Measurements from ENCODE around the gene ATP8B3. TPM values are rescaled to one million over a fixed set of nuclear protein-coding genes. Genes with fewer than 3 reads are reported as not detected.

ATP8B3 gene
- total and polyA plus RNA-seq, 2 experiments from 2014 or later: 2.1 to 6.0 TPM

DNA sequence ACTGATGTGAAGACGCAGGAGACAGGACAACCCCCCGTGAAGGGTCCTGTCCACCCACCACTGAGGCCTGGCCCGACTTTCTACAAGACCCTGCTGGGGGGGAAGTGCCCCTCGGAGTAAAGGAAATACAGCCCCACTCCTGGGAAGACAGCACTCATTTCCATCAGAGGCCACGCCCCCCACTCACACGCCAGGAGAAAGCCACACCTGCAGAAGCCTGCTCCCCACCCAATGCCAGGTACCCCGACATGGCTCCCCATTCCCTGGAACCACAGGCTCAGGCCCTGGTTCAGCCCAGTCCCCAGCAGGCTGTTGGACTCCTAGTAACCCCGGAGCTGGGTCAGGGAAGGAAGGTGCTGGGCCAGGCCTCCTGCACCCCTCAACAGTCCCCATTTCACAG is 10.9 kb upstream of the ATP8B3 start:
- no peaks in the 10 kb centered on the region for H3K9me3 Mint-ChIP-seq
- Histone ChIP-seq H3K27me3 (ENCODE audit: insufficient read depth) (no peaks in the 10 kb centered on the region), H3K9me2 (ENCODE audit: insufficient read depth) (no peaks in the 10 kb centered on the region), H3K4me3 (no peak overlapping the region), H3K4me2 (no peak overlapping the region), H2AFZ (no peak overlapping the region), H3K27ac (ENCODE audit: low read depth) (0 out of 2 replicates have a peak overlapping the region, but pooled peaks have one; percentile 19), H3K36me3 (ENCODE audit: insufficient read depth) (no peaks in the 10 kb centered on the region; the same call in 1 of the 2 replicates), H3K4me1 (ENCODE audit: insufficient read depth) (no peaks in the 10 kb centered on the region), H3K79me2 (replicated peaks; ENCODE audit: insufficient read depth) (no peaks in the 10 kb centered on the region), H4K20me1 (replicated peaks; ENCODE audit: insufficient read depth) (no peaks in the 10 kb centered on the region), H3F3A (replicated peaks; ENCODE audit: low read depth) (0 out of 2 replicates have a peak, but pooled peaks cover 4% of the 10 kb centered on the region)
- TF ChIP-seq CREB1 (CRISPR knock-in tag; IDR thresholded peaks at IDR 0.05; ENCODE audit: low read depth) (no peak), EZH2 (IDR thresholded peaks at IDR 0.05; ENCODE audit: low read depth, unreplicated experiment) (no peak), NANOG (IDR thresholded peaks at IDR 0.05; ENCODE audit: borderline replicate concordance) (no peak), ZNF331 (CRISPR knock-in tag; IDR thresholded peaks at IDR 0.05; ENCODE audit: low read depth) (no peak), ZNF114 (CRISPR knock-in tag; IDR thresholded peaks at IDR 0.05) (no peak), STAT1 (IDR thresholded peaks at IDR 0.05; ENCODE audit: unreplicated experiment) (no peak), JUNB (IDR thresholded peaks at IDR 0.05; ENCODE audit: unreplicated experiment) (no peak), ZNF462 (CRISPR knock-in tag; IDR thresholded peaks at IDR 0.05) (no peak), POLR2AphosphoS5 (IDR thresholded peaks at IDR 0.05; ENCODE audit: low read depth) (no peak), EZH2phosphoT487 (IDR thresholded peaks at IDR 0.05; ENCODE audit: unreplicated experiment) (no peak), CTCF (conservative IDR thresholded peaks at IDR 0.05; ENCODE audit: low read depth in 2 of 2) (no peak)
- TF ChIP-seq, protein P1, sequence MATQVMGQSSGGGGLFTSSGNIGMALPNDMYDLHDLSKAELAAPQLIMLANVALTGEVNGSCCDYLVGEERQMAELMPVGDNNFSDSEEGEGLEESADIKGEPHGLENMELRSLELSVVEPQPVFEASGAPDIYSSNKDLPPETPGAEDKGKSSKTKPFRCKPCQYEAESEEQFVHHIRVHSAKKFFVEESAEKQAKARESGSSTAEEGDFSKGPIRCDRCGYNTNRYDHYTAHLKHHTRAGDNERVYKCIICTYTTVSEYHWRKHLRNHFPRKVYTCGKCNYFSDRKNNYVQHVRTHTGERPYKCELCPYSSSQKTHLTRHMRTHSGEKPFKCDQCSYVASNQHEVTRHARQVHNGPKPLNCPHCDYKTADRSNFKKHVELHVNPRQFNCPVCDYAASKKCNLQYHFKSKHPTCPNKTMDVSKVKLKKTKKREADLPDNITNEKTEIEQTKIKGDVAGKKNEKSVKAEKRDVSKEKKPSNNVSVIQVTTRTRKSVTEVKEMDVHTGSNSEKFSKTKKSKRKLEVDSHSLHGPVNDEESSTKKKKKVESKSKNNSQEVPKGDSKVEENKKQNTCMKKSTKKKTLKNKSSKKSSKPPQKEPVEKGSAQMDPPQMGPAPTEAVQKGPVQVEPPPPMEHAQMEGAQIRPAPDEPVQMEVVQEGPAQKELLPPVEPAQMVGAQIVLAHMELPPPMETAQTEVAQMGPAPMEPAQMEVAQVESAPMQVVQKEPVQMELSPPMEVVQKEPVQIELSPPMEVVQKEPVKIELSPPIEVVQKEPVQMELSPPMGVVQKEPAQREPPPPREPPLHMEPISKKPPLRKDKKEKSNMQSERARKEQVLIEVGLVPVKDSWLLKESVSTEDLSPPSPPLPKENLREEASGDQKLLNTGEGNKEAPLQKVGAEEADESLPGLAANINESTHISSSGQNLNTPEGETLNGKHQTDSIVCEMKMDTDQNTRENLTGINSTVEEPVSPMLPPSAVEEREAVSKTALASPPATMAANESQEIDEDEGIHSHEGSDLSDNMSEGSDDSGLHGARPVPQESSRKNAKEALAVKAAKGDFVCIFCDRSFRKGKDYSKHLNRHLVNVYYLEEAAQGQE (IDR thresholded peaks at IDR 0.05; ENCODE audit: unreplicated experiment): no peak
- H3K27me3 Mint-ChIP-seq (ENCODE audit: insufficient read depth, low read depth, poor library complexity): peaks cover 4% of the 10 kb centered on the region
- H3K4me3 Mint-ChIP-seq: no peak overlapping the region
- peaks cover 8% of the 10 kb centered on the region for H3K4me1 Mint-ChIP-seq
- DNase-seq (ENCODE audit: low spot score) (no peak), ATAC-seq (no peak)
- peaks cover 36% of the 10 kb centered on the region for H3K36me3 Mint-ChIP-seq (ENCODE audit: low read depth)
- no peak overlapping the region for H3K27ac Mint-ChIP-seq

Data from GM23338 (cell line).